Non-pigmented ciliary epithelial cell (primary cell): ENCODE results near the gene SP2.

ENCODE experiments used
- DNase-seq: peaks from one replicate; pipeline ENCODE4 v3.0.0-alpha.2; 2010; ENCODE audit warnings: low read depth

SP2 gene

DNA sequence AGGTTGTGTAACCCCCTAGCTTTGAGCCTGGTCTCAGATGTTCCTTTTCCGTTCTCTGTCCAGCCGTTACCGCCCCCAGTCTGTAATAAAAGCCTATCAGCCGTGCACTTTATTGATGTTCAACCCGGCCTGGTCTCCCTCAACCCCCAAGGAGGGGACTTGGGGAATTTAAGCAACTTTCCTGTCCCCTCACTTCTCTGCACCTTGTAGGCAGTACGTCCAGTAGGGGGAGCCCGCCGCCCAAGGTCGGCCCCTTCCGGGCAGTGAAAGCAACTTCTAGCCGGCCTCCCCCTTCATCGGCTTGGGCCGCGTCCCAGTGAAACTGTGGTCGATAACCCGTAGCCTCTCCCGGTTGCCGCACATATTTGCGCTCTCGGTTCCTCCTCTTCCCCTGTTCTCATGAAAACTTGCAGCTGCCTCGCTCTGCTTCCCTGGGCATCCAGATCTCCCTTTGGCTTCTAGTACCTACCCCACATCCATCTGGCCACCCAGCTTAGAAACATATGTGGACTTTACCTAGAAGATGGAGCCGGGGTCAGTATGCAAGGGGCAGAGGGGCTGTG, 53.2 kb downstream of the SP2 start:
- DNase-seq = peak; percentile 40

DNA sequence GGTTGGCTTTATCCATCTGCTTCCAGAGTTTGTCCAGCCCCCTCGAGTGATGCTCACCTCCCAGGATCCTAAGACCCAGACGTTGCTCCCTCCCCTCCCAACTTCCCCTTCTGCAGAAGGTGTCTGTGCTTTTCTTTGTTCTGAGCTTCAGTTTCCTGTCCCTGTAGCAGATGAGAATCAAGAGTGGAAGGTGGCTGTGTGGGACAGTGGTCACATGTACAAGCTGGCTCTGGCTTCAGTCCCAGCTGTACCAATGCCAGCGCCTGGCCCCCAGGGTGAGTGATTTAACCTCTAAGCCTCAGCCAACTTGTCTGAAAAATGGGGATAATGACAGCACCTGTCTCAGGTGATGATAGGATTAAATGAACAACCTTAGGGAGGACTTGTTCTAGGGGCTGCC, 53.9 kb downstream of the SP2 start:
- no peak for DNase-seq

DNA sequence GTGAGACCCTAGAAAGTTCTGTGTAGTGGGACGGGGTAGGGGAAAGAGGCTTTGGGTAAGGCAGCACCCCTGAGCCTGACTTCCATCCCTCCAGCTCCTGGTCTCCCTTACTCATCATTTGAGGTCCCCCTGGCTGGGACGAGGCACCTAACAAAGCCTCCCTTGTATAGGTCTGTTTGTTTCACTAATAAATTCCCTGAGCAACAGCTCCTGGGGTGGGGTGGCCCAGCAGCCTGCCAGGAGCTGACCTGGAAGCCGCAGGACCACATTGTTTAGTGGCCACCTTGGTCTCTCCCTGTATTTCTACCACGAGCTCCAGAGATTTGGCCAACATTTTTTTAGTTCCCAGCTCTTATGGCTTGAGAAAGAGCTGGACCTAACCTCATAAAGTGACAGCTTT, 54.4 kb downstream of the SP2 start:
- DNase-seq = no peak

DNA sequence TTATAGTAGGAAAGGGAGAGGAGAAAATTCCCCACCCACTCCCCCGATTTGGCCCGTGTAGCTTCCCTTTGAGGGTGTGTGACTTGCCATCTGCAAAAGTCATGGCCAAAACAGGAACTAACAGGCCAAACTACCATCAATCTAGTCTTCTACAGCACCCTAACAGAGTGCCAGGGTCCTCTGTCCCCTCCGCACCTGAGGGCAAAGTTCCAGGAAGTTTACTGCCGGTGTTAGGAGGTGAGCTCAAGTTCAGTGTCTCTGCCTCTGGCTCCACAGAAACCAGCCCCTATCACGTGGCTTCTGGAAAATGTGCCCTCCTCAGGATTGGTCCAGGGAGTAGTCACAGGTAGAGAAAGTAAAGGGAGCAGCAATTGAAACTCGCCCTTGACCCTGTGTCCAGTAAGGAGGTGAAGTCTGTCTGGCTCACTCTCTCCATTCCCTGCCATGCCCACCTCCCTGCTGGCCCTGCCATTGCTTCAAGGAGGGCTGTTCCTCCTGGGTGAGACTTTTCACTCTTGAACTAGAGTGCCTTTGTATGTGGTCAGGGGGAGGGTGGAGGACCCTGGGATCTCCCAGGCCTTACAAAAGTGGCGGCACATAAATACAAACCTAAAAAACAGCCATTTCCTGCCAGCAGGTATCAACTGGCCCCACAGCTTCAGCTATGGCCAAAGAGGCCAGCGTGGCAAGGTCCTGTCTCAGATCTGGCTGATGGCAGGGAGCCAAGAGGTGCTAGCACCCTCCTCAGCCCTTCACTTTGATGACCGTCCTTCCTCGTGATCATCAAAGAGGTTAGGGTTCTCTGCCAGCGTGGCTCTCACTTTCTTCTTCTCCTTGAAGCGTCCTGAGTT, 56.4 kb downstream of the SP2 start:
- DNase-seq = no peak

DNA sequence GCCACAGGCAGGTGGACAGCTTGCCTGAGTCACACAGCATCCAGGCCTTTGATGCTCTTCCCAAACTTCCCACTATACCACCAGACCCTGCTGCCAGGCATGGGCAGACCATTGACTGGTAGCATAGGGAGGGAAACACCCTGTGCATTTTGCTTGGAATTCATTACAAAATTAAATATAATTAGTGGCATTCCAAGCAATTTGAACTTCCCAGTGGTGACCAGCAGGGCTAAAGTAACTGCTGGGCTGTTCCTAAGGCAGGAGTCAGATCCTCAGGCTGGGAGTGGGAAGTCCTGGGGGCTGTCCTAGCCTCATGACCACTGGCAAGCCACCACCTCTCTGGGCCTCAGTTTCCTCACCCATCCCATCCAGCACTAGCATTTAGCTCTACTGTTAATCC, 57.9 kb downstream of the SP2 start:
- no peak for DNase-seq

DNA sequence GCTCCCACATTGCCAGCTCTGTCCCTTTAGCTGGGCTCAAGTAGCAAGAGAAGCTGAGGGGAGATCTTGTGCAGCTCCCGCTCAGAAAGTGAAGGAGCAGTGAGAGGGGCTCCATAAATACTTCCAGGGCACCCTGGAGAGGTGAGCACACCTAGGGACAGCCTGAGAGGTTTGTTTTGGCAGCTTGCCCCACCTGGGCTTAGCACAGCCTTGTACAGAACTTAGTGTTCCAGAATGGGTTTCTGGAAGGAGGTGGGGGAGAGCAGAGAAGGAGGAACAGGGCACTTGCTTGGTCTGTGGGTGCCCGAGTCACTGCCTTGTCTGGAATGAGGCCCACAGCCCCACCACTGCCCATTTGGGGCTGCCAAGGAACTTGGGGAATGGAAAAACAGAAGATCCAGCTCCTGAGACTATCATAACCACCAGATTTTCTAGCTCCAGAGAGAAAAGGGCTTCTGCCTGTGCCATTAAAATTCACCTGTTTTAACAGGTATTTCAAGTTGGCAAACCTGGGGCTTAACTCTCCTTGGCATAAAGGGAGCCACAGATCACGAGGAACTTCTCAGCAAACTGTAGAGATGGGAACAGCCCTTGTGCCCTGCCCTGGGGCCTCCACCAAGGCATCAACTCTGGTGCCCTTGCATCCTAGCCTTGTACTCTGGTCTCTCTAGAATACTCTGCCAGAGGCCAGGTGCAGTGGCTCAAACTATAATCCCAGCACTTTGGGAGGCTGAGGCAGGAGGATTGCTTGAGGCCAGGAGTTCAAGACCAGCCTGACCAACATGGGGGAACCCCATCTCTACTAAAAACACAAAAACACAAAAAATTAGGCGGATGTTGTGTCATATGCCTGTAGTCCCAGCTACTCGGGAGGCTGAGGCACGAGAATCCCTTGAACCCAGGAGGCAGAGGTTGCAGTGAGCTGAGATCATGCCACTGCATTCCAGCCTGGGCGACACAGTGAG, 59.7 kb downstream of the SP2 start:
- no peak for DNase-seq

DNA sequence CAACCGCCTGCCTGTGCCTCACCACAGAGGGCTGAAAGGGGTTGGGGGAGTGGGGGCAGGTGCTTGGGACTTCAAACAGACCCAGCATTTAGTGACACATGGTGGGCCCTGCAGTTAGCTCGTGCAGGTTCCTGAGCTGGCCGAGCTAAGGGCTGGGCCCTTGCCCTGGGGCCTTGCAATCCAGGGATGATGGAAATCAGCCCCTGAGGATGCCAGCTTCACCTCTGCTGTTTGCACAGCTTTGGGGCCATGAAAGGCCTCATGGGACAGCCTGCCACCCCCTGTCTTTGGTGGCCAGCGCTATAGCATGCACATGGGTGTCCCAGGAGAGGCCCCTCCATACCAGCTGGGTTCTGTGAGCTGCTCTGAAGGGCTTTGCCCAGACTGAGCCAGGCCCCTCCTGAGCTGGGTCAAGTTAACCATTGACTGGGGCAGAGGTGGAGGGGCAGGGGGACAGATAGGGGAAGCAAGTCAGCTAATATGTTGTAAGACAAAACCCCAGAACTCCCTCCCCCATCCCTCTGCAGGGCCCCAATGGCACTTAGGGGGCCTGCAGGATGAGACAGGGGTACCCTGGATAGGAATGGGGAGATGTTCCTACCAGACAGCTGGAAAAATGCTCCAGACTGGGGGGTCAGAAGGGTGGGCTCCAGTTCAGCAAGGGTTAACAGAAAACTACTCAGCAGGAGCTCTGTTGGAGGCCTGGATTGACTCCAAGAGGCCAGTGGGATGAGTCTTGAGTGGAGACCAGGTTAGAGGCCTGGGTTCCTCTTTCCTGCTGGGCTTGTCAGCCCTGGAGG, 61.0 kb downstream of the SP2 start:
- no peak for DNase-seq

DNA sequence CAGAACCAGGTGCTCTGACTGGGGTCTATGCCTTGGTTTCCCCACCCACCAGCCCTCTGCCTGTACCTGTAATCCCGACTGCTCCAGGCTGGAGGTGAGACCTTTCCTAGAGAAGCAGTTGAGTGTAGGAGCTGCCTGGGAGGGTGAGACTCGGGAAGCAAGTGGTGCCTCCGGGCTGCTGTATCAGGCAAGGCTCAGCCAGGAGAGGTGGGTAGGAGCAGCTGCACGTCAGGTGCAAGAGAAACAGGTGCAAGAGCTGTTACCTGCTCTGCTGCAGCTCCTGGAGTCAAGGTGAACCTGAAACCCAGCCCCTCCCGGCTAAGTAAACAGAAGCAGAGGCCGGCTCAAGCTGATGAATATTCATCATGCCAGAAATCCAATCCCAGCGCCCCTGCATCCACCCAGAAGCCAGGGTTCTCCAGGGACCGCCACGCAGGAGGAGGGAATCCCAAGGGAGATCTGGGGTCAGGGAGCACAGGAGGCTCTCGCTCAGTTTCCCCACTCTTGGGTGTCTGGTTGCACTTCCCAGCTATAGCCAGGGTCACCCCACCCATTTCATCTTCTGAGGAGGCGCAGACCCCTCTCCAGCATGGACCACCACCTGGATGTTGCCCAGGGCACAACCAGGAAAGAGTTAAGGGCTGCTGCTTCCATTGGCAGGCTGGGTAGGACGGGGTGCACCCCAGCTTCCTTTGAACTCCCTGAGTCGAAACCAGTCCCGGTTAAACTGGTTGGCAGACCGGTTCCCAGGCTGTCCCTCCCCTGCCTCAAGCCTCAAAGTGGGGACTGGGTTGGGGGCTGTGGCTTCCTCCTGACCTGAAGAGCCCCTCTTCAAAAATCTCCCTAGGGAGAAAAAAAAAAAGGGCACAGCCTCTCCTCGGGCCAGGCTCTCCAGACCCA, 61.8 kb downstream of the SP2 start, which contains the start of gene PRR15L:
PRR15L (minus strand) TSS at position 293 of the 900 bp plus-strand sequence. CDS start 4,649 bp downstream, outside the sequence.
- DNase-seq = no peak

DNA sequence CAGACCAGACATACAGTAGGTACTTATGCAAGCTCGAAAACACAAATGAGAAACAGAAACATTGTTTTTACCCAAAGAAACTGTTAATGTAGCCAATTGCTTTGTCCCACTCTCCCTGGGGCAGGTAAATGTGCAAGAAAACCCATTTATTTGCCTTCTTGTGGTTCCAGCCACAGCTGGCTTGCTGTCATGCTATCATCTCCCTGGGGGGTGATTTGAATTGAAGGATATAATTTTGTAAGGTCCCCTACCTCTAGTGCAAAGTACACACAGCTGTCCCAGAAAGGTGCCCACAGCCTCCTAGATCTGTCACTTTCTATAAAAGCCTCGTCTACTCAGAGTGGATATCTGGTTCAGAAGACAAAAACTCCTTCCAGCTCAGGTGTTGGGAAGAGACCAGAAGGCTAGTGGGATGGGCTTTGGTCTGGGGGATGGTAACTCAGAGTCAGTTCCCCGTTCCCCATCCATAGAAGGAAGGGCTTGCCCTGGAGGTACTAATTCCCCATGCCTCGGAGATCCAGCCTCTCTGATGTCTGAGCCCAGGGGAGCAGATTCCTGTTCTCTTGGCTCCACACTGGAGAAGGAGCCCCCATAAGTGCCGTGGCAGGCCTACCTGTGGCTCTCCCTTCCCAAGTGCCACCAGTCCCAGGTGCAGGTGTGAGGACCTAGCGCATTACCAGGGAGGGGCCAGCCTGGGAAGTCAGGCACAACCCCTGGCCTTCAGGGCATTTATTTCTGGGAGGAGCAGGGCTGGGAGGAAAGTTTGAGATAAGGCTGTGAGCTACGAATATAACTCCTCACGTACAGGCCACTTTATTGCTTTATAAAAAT, 64.0 kb downstream of the SP2 start:
- no peak for DNase-seq

DNA sequence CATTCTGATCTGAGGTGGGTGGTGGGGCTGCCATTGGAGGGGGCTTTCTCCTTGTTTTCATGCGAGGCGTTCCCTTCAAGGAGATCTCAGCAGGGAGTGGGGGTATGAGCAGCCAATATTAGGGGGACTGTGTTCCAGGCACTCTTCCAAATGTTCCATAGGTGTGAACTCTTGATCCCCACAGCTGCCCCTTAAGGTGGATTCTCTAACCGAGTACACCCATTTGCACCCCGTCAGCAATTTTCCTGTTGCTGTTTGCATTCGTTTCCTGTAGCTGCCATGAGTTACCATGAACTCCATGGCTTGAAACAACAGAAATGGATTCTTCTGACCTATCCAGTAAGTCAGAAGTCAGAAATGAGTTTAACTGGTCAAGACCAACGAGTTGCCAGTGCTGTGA, 65.4 kb downstream of the SP2 start:
- DNase-seq = no peak

DNA sequence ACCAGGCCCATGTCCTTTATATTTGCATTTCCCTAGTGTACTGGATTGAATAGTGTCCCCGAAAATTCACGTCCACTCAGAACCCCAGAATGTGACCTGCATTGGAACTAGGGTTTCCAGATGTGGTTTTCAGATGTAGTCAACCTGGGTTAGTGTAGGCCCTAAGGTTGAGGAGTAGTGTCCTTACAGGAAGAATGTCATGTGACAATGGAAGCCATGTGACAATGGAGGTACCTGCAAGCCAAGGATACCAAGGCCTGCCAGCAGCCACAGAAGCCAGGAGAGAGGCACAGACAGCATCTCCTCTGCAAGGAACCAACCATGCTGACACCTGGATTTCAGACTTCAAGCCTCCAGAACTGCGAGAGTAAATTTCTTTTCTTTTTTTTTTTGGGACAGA, 66.9 kb downstream of the SP2 start:
- DNase-seq = no peak

DNA sequence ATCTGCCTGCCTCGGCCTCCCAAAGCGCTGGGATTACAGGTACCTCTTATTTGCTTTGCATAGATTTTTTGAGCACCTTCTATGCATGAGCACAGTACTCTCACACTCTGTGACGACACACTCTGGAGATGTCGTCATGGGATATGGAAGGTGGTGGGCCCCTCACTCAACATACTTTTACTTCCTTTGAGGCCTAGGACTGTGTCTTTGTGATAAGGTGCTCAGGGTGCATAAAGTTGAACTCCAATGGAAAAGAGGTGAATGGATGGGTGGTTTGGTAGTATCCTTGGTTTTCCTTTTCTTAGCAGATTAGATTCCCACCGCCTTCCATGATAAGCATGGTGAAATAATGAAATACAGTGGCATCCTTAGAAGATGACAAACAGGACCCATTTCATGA, 68.8 kb downstream of the SP2 start:
- no peak for DNase-seq

DNA sequence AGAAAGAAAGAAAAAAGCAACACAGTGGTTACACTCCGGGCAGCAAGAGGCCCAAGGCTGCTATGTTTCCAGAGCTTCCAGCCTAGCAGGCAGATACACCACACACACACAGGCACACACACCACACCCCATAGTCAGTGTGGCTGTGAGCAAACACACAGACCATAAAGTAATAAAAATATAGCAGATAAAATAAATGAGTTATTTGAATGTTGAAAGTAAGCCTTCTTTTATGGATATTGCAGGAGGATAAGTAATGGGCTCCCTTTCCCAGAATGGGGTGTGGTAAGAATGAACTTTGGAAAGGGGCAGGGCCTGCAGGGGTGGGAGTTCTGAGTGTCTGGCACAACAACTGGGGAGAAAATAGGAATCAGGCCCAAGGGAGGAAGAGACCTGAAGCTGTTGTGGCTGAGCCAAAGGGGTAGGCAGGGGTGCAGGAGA, 70.1 kb downstream of the SP2 start:
- DNase-seq = no peak

DNA sequence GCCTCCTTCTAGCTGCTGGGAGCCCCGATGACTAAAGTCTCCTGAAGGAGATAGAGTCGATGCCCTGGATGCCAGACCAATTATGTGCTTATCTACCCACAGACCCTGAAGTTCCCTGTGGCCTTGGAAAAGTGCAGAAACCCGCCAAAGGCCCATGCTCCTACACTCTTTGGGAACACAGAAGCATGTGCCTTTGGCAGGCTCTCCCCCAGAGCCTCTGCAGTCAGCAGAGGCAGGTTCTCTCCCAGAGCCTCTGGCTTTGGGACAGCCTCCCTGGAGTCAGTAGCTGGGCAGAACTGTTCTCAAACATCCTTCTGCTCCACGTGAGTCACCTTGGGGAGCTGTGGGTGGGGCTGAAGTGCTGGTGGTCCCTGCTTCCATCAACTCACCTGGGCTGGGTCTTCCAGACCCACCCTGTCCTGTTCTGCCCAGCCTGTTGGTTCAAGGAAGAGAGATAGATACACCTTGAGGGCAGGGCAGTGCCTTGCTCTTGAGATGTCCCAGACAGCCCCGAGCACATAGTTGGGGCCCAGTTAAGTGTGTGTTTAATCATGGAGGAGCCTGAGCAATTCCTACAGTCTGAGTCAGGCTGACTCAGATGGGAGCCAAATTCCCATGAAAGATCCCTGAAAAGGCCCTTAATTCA, 71.7 kb downstream of the SP2 start:
- peak; percentile 48 for DNase-seq

DNA sequence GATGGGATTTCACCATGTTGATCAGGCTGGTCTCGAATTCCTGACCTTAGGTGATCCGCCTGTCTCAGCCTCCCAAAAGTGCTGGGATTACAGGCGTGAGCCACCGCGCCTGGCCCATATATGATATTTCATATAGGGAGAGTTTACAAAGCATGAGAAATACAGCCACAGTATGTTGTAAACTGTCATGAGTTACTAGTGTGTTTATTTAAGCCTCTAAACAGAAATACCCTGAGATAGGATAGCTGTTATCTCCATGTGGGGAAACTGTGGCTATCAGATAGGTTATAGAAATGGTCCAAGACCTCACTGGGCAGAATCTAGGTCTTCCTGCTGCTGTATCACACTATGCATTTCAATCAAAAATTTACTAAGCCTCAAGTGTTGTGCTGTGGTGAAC, 72.8 kb downstream of the SP2 start:
- DNase-seq = no peak

DNA sequence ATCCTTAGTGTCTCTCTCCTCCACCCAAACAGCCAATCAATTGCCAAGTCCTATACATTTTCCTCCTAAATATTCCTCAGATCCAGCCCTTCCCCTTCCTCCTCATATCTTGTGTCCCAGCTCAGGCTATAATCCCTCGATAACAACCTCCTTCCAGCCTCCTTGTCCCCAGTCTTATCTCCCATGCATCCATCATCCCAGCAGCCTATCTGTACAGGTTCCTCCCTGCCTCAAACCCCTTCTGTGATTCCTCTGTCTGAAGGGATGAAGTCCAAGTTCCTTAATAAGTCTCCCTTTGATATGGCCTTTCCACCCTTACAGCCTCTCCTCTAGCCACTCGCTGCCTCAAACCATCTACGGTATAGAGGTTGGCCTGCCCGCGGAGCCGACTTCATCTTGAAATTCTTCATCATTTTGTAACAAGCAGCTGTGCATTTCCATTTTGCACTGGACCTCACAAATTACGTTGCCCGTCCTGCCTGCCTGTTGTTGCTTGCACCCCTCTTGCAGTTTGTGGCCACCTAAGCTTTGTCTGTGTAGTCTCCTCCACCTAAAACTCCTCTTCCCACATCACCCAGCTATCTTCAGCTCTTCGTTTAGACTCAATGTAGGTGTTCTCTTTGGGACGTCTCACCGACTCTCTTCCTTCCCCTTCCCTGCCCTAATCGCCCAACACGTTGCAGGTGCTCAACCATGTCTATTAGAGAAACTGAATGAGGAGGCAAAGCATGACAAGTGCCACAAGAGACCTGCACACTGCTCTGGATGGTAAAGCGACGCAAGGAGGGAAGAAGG, 74.1 kb downstream of the SP2 start:
- no peak for DNase-seq

DNA sequence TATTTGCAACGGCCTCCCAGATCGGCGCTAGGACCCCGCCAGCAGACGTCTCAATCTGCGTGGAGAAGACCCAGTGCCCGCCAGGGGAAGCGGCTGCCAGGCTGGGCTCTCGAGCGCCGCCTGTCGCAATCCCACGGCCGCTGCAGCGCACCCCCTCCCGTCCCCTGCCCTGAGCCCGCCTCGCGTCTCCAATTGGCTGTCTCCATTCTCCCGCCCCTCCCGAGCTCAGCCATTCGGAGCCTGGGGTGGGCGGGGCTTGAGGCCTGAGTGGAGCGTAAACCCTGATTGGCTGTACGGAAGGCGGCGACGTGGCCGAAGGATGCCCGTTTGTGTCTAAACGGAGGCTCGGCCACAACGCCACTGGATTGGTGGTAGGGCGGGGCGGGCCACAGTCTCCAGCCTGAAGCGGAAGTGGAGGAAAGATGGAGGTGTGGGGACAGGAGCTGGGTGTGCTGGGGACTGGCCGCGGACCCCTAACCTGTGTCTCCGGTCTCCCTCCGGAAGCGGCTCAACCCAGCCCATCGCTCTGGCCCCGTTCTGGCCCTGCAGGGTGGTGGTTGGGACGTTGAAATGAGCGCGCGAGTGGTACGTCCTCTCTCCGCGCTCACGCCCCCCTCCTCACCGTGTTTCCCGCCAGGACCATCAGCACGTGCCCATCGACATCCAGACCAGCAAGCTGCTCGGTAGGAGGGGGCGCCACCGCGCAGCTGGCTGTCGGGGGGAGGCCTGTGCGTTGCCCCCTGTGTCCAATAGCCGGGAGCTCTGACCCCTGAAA, 74.9 kb downstream of the SP2 start, which contains the start of gene CDK5RAP3:
CDK5RAP3 (plus strand) TSS at position 389 of the 775 bp plus-strand sequence; CDS start at position 423, 34 bp downstream.
- DNase-seq = peak; percentile 94
